ENCODE data around the gene CDH13. TPM values are rescaled to one million over a fixed set of nuclear protein-coding genes. Genes with fewer than 3 reads are reported as not detected.

Gene CDH13
- total and polyA plus RNA-seq, 10 of the 15 experiments (the other 5 are each of a cell fraction or from before 2014, with no cell fraction given): under 0.01 to 0.05 TPM; not detected in 8

DNA sequence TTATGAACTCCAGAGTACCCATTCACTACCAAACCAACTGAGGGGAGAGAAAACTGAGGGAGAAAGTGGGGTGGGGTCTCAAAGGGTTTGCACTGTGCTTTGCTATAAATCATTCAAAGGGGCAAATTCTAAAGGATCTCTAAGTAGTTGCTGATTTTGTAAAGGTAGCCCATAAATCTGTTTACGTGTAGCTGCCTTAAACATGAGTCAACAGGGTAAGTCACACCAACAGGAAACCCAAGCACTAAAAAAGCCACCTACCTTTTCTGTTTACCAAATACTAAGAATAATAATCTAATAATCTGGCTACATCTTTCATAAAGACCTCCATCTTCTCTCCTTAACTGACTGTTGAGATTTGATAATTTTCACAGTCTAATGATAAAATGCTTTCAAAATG, 1172.6 kb downstream of the CDH13 start:
- no peak overlapping the region for H3K27ac ChIP-seq (ENCODE audit: control insufficient read depth, insufficient read depth)
- H3K4me3 ChIP-seq: no peak overlapping the region
- SMC1A ChIA-PET (ENCODE audit: uncharacterized antibody, unreplicated experiment): interaction anchor here (0.7 kb wide), 1 partner anchor 421 kb away, joined by 3 read pairs; no protein-coding TSS in a partner anchor
- H3K27me3 ChIP-seq (replicated peaks in 1 of 2; ENCODE audit: control insufficient read depth in 2 of 2, insufficient read depth in 2 of 2, low read length in 1 of 2): peaks cover 0 to 2% of the 10 kb centered on the region in 2 experiments; a peak in 3 of 4 replicates
- no peaks in the 10 kb centered on the region for H3K36me3 ChIP-seq (ENCODE audit: control insufficient read depth in 2 of 2, insufficient read depth in 2 of 2, low read length in 1 of 2)
- POLR2A ChIA-PET: no interaction called here
- DNase-seq (ENCODE audit: low read depth, low spot score): no peak
- in situ Hi-C loops (cut with MboI) (no loop called here), intact Hi-C loops (cut with micrococcal nuclease; ENCODE audit: unreplicated experiment) (no loop called here)
- WGBS (ENCODE audit: insufficient coverage, insufficient replicate concordance, low lambda C conversion rate, missing lambda C conversion rate): 39% methylated on average over 1 of the region's 1 CpG
- CTCF ChIA-PET: no interaction called here
- RAD21 ChIA-PET (ENCODE audit: unreplicated experiment): no interaction called here
- H3K4me1 ChIP-seq (ENCODE audit: control insufficient read depth, insufficient read depth, low read length): no peaks in the 10 kb centered on the region
- H4K20me1 ChIP-seq (ENCODE audit: control insufficient read depth, insufficient read depth): no peaks in the 10 kb centered on the region
- ATAC-seq: no peak
- no peak overlapping the region for H3K9ac ChIP-seq (ENCODE audit: control insufficient read depth, insufficient read depth, low read length)
- no peak for TF ChIP-seq CBX3 (IDR thresholded peaks at IDR 0.05; ENCODE audit: borderline replicate concordance, low read depth)
- TF ChIP-seq PML (IDR thresholded peaks at IDR 0.05; ENCODE audit: low read length): no peak
- TF ChIP-seq EGR1 (IDR thresholded peaks at IDR 0.05; ENCODE audit: borderline replicate concordance in 1 of 2, low read depth in 2 of 2, low read length in 2 of 2): no peak
- no peak for TF ChIP-seq SIN3A (IDR thresholded peaks at IDR 0.05; ENCODE audit: low read depth, low read length)
- TF ChIP-seq MEF2B (IDR thresholded peaks at IDR 0.05; ENCODE audit: partially characterized antibody, poor library complexity, severe bottlenecking): no peak
- no peak for TF ChIP-seq CEBPB (IDR thresholded peaks at IDR 0.05; ENCODE audit: borderline replicate concordance in 1 of 2, low read depth in 2 of 2, low read length in 2 of 2)
- no peak for TF ChIP-seq ZNF24 (IDR thresholded peaks at IDR 0.05)
- no peak for TF ChIP-seq JUND (IDR thresholded peaks at IDR 0.05; ENCODE audit: low read depth, low read length)
- TF ChIP-seq ETV6 (conservative IDR thresholded peaks at IDR 0.05 in 1 of 2, IDR thresholded peaks at IDR 0.05 in 1 of 2; ENCODE audit: borderline replicate concordance in 1 of 2, low read depth in 1 of 2): no peak
- TF ChIP-seq DPF2 (IDR thresholded peaks at IDR 0.05): no peak
- no peaks in the 10 kb centered on the region for H3K79me2 ChIP-seq (ENCODE audit: control insufficient read depth, insufficient read depth, low read length)
- no peaks in the 10 kb centered on the region for H3K9me3 ChIP-seq (replicated peaks; ENCODE audit: control insufficient read depth, insufficient read depth, low read length)
- BruUV-seq (replicated peaks): no TSS peak
- no peak overlapping the region for H3K4me2 ChIP-seq (ENCODE audit: control insufficient read depth, insufficient read depth)
- no peak overlapping the region for H2AFZ ChIP-seq (ENCODE audit: control insufficient read depth, low read depth, low read length)
- no peak for FAIRE-seq
